Measurements from ENCODE around the gene PAM16.

GRCh38 chr16:4328782-4329775 is 22.0 kb downstream of the PAM16 start:
- no peak for TF ChIP-seq CTCF (IDR thresholded peaks at IDR 0.05 in 8 of 11, conservative IDR thresholded peaks at IDR 0.05 in 3 of 11)
- no peak for TF ChIP-seq POLR2A (IDR thresholded peaks at IDR 0.05)
- no peak for TF ChIP-seq POLR2AphosphoS5 (IDR thresholded peaks at IDR 0.05)
